Choroid plexus epithelial cell (primary cell): ENCODE measurements around the gene FAM114A1.

Experiments used
- DNase-seq: peaks from one replicate; pipeline ENCODE4 v3.0.0-alpha.2; 2010; ENCODE audit warnings: low read depth
- H3K4me3 ChIP-seq: 2 replicates; pipeline ENCODE4 v1.5.1; 2011; ENCODE audit warnings: low read depth, mild to moderate bottlenecking, control low read depth, low read length, moderate library complexity
- TF ChIP-seq, protein P1 (sequence below): conservative IDR thresholded peaks from 2 replicates; pipeline ENCODE4 v1.5.1; 2011; ENCODE audit warnings: low read depth, mild to moderate bottlenecking, control low read depth, inconsistent platforms, low read length, moderate library complexity

The FAM114A1 gene

DNA sequence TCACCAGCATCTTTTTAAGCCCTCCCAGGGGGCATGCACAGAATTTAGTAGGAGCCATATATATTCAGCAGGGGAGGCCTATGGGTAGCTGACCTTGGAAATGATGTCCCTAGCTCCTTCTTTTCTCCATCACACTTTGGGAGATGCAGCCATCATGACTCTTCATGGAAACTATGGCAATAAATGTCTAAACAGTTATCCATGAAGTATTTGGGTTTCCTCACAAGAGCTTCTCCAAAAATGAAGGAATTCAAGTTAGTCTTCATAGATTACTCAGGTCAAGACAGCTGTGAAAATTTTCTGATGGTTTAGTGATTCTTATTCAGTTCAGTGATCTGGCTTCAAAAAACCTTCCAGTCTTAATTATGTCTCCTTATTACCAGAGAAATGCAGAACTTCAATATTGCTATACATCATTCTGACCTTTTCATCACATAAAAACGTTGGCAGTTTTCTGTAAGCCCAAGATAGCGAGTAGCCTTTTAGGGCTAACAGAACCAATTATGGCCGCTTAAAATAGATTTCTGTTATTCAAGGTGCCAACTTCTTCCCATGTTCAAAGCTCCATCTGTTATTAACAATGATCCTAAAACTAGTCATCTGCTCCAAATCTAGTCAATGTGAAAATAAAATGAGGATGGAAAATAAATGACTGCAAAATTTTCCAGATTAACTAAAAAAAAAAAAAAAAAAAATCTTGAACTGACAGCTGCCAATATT lies 112.1 kb downstream of the FAM114A1 start:
- no peak overlapping the region for H3K4me3 ChIP-seq
- no peak for DNase-seq
- TF ChIP-seq, protein P1, sequence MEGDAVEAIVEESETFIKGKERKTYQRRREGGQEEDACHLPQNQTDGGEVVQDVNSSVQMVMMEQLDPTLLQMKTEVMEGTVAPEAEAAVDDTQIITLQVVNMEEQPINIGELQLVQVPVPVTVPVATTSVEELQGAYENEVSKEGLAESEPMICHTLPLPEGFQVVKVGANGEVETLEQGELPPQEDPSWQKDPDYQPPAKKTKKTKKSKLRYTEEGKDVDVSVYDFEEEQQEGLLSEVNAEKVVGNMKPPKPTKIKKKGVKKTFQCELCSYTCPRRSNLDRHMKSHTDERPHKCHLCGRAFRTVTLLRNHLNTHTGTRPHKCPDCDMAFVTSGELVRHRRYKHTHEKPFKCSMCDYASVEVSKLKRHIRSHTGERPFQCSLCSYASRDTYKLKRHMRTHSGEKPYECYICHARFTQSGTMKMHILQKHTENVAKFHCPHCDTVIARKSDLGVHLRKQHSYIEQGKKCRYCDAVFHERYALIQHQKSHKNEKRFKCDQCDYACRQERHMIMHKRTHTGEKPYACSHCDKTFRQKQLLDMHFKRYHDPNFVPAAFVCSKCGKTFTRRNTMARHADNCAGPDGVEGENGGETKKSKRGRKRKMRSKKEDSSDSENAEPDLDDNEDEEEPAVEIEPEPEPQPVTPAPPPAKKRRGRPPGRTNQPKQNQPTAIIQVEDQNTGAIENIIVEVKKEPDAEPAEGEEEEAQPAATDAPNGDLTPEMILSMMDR = no peak

- TF ChIP-seq, protein P1 = no peak
- peak; percentile 88 for DNase-seq
- H3K4me3 ChIP-seq = no peak overlapping the region
These were observed 113.5 kb downstream of the FAM114A1 start for GRCh38 chr4:38980903-38981676.

DNA sequence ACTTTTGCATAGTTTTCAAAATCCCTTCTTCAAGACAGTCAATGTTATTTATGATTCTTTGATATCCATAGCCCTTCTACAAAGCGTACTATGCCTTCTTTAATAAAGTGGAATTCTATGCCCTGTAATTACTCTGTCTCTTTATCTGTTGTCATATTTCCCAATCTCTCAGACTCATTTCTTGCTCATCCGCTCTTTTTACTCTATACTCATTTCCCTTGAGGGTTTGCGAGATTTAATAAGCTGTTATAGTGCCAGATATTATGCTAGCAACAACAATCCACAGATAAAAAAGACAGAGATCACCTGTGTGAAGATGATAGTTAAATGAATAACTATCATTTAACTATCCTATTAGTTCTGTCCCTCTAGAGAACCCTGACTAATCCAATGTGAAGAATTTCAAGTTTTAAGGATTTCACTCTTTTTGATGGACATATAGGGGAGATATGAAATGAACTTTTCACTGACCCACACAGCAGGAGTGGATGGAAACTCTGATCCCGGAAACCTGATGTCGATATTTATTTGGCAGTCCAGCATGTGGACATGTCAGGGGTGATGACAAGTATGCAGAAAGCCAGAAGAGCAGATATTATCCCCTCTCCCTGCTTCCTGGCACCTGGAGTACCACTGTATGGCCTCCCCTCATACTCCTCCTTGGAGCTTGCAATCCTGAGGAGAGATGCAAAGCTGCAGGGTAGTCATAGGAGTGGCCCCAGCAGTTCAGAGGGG lies 114.9 kb downstream of the FAM114A1 start:
- TF ChIP-seq, protein P1 = no peak
- no peak overlapping the region for H3K4me3 ChIP-seq
- DNase-seq = peak; percentile 68

GRCh38 chr4:38983291-38983690 lies 115.7 kb downstream of the FAM114A1 start:
- peak; percentile 31 for DNase-seq
- no peak overlapping the region for H3K4me3 ChIP-seq
- TF ChIP-seq, protein P1 = no peak

- TF ChIP-seq, protein P1 = no peak
- DNase-seq = peak; percentile 42
- H3K4me3 ChIP-seq = no peak overlapping the region
These were observed 116.4 kb downstream of the FAM114A1 start for GRCh38 chr4:38983787-38984598.

DNA sequence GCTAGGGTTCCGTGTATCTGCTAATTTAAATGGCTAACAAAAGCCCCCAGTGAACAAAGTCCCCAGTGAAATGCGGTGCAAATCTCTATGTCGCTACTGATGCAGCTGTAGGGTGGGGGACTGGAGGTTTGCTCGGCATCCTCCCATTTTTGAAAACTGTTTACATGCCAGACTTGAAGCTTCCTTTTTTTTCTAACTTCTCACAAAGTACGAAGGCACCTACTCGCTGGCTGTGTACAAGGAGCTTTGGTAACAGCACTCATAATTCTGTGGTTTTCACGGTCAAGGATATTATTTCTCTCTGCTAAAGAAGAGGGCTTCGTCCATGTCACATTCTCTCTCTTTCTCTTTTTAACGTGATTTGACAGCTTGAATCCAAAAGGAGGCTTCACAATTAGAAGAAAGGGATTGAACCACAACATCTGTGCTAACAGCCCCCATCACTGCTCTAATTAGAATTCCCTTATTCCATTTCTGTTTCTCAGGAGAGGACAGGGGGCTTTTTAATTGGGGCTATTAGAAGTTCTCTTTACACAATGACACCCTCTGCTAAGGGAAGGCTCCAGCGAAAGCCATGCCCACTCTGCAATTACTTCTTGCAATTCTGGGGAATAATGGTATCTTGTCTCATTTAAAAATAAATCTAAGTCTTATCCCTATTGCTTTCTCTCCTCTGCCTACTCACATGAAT lies 117.9 kb downstream of the FAM114A1 start:
- no peak for DNase-seq
- TF ChIP-seq, protein P1 = no peak
- H3K4me3 ChIP-seq = no peak overlapping the region
